SK-MEL-5 (cell line): ENCODE measurements around the gene ZC3HAV1. TPM values are rescaled to one million over a fixed set of nuclear protein-coding genes. Genes with fewer than 3 reads are reported as not detected.
A peak's percentile ranks its signal among the peaks of the same experiment; 100 is the strongest.
"Not testable (repeated sequence)": the region's sequence is repeated elsewhere in the genome, so short reads cannot be mapped to it uniquely, and the experiment has no call there.

Experiments used
- DNase-seq: peaks from one replicate; pipeline ENCODE4 v3.0.0-alpha.2; 2016; ENCODE audit warnings: low read depth, low spot score
- in situ Hi-C: cut with HindIII; loops from 2 replicates; pipeline ENCODE4 v1.10.0; 2016; ENCODE audit warnings: low sequenced_read_pairs, high pct_unique_total_duplicates, low pct_unique_long_range_greater_than_20kb
- total RNA-seq: library from RNA; depleted of rRNA; stranded (reverse); fragments of >200 nt; shearing (Covaris generic); gene quantifications from 2 replicates; pipeline ENCODE4 v1.2.3, GENCODE V29; 2014

ZC3HAV1 gene
- total RNA-seq, 1 experiment from 2014 or later = 40.8 TPM

GRCh38 chr7:139115104-139115503 is 5.6 kb upstream of the ZC3HAV1 start:
- DNase-seq = no peak
- in situ Hi-C loops = no loop called here

- DNase-seq = no peak
- in situ Hi-C loops = no loop called here
Observed at GRCh38 chr7:139114585-139114984, 5.1 kb upstream of the ZC3HAV1 start.

GRCh38 chr7:139114018-139114417 is 4.5 kb upstream of the ZC3HAV1 start:
- in situ Hi-C loops = no loop called here
- no peak for DNase-seq

- in situ Hi-C loops = no loop called here
- DNase-seq = no peak
Observed at GRCh38 chr7:139112741-139113250, 3.3 kb upstream of the ZC3HAV1 start.

- no peak for DNase-seq
- in situ Hi-C loops = no loop called here
Observed at GRCh38 chr7:139112316-139112715, 2.8 kb upstream of the ZC3HAV1 start.

GRCh38 chr7:139111811-139112301 is 2.3 kb upstream of the ZC3HAV1 start:
- in situ Hi-C loops = no loop called here
- DNase-seq = no peak

- DNase-seq = no peak
- in situ Hi-C loops = no loop called here
Observed at GRCh38 chr7:139111147-139111546, 1.6 kb upstream of the ZC3HAV1 start.

- no peak for DNase-seq
- in situ Hi-C loops = no loop called here
Observed at GRCh38 chr7:139109983-139110411, 477 bp upstream of the ZC3HAV1 start.

- in situ Hi-C loops = no loop called here
- DNase-seq = peak; percentile 17
Observed at GRCh38 chr7:139108266-139109187, 993 bp downstream of the ZC3HAV1 start.

GRCh38 chr7:139106959-139107358 is 2.6 kb downstream of the ZC3HAV1 start:
- in situ Hi-C loops = no loop called here
- no peak for DNase-seq

- in situ Hi-C loops, DNase-seq: not testable (repeated sequence)
Observed at GRCh38 chr7:139106227-139106626, 3.3 kb downstream of the ZC3HAV1 start.

- DNase-seq = no peak
- in situ Hi-C loops = no loop called here
Observed at GRCh38 chr7:139105484-139105883, 4.0 kb downstream of the ZC3HAV1 start.

GRCh38 chr7:139104091-139104450 is 5.4 kb downstream of the ZC3HAV1 start:
- in situ Hi-C loops = no loop called here
- no peak for DNase-seq

- in situ Hi-C loops = no loop called here
Observed at GRCh38 chr7:139103057-139103815, 6.3 kb downstream of the ZC3HAV1 start.

GRCh38 chr7:139101637-139102158 is 7.8 kb downstream of the ZC3HAV1 start:
- in situ Hi-C loops = not testable (repeated sequence)

More at GRCh38 chr7:139103057-139103815, 6.3 kb downstream of the ZC3HAV1 start:
- DNase-seq = no peak

GRCh38 chr7:139099172-139099947 is 10.2 kb downstream of the ZC3HAV1 start:
- in situ Hi-C loops = no loop called here
- DNase-seq = no peak

More at GRCh38 chr7:139101637-139102158, 7.8 kb downstream of the ZC3HAV1 start:
- DNase-seq = not testable (repeated sequence)

GRCh38 chr7:139095194-139095659 is 14.3 kb downstream of the ZC3HAV1 start:
- peak; percentile 71 for DNase-seq
- in situ Hi-C loops = no loop called here
